HG02678 (cell line): Measurements from ENCODE around the gene CDC5L.
"Not testable (repeated sequence)": the region's sequence is repeated elsewhere in the genome, so short reads cannot be mapped to it uniquely, and the experiment has no call there.

Experiments used
- ATAC-seq: cut with Tn5 transposase; IDR thresholded peaks from one replicate; pipeline ENCODE4 v1.9.1; 2021; ENCODE audit warnings: mild to moderate bottlenecking, moderate library complexity; ENCODE audit not compliant: unreplicated experiment

Gene CDC5L

DNA sequence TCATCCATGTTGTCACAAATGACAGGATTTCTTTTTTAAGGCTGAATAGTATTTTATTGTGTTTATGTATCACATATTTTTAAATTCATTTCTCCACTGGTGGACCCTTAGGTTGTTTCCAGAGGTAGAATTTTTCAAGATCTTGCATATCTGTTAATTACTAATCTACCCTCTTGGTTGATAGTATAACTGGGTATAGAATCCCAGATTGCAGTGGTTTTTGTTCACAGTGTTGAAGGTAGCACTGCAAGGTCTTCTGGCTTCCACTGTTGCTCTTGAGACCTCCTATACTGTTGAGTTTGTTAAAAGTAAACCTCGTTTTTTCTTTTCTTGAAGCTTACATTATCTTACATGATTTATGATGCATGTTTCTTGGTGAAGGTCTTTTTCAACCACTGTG lies 22.9 kb downstream of the CDC5L start:
- no peak for ATAC-seq

DNA sequence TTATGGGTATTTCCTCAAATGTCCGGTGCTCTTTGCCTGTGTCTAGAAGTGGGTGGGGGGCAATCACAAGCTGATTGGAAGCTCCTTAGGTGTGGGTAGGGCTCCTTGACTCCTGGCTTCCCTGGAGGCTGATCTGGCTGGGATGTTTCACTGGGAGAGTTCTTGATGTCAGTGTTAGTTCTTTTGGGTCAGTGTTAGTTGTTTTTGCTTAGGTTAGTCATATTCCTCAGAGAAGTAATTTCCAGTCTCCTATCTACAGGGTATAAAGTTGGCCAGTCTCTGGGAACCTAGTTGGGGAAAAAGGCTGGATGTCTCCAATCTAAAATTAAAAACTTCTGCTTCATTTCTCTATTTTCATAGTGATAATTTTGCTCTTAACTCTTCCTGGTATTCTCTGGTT lies 23.6 kb downstream of the CDC5L start:
- ATAC-seq: no peak

DNA sequence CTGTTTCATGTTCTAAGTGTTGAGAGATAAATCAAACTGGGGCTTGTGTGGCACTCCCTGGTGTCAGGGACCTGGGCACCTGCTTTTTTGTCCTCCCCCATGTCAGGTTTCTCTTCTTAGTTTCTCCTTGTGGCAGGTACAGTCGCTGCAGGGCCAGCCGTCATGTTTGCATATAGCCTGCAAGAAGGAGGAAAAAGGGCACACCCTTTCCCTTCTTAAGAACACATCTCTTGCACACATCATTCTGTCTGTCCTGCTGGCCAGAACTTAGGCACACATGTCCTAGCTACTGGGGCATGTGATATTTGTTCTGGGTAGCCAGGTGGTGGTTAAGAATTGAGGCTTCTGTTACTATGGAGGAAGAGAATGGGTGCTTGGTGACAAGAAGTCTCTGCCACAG lies 27.9 kb downstream of the CDC5L start:
- ATAC-seq: no peak

DNA sequence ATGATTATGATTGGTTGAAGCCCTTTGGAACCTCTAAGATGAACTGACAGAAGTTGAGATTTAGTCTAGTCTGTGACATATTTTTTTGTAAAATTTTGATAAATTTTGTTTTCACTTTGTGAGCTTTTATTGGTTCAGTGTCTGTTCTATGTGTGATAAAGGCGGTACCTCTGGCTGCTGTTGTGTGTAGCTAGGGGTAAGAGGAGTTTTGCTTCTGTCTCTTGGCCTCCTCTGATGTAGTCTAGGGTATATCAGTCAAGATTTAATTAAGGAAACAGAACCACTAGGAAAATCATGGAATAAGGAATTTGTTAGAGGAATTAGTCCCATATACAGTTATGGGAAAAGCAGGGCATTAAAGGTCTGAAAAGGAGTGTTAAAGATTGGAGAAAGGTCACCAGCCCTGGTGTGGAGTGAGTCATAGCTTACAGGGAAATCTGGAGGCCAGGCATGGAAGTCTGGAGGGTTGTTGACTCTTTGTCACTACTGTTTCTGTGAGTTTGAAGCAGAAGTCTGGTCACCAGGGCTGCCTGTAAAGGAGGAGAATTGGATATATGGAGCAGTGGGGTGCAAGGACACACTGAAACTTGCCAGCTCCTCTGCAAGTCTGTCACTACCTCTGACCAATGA lies 28.5 kb downstream of the CDC5L start:
- ATAC-seq: no peak

DNA sequence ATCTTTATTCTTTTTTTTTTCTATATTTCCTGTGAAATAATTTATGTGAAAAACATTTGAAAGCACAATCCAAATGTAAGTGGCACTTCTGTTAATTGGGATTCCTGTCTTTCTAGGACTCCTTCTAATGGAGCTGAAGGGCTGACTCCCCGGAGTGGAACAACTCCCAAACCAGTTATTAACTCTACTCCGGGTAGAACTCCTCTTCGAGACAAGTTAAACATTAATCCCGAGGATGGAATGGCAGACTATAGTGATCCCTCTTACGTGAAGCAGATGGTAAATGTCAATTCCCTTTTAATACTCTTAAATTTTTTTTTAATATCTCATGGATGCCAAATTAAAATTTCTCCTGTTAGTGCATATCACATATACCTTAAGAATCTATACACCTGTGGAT lies 35.0 kb downstream of the CDC5L start:
- no peak for ATAC-seq

DNA sequence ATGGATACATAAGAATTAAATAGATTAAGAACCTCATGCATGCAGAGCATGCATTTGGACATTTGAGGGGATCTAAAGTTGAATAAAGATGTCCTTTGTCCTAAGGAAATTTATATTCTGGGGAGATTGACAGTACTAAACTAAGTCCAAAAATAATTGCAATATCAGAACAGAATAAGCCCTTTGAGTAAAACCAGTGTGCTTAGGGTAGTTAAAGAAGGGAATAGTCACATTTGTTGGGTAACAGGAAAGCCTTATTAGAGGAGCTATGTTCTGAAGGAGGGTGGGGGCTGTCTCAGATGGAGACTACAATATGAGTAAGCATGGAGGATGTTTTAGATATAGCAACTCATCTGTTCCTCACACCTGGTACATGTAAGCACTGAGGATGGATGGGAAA lies 35.8 kb downstream of the CDC5L start:
- no peak for ATAC-seq

DNA sequence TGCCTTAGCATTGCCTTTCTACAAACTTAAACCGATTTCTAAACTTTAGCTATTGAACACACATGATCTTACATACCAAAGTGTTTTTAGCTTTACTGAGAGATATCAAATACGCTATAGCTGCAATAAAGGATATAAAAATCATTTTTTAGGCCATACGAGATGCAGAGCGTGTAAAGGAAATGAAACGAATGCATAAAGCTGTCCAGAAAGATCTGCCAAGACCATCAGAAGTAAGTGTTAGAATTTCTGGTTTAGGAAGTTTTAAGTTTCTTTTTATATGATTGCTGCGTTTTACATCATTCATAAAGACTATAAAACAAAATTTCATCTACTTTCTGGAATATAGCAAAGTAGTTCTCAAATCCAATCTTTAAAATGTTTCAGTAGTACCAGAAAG lies 38.4 kb downstream of the CDC5L start:
- no peak for ATAC-seq

DNA sequence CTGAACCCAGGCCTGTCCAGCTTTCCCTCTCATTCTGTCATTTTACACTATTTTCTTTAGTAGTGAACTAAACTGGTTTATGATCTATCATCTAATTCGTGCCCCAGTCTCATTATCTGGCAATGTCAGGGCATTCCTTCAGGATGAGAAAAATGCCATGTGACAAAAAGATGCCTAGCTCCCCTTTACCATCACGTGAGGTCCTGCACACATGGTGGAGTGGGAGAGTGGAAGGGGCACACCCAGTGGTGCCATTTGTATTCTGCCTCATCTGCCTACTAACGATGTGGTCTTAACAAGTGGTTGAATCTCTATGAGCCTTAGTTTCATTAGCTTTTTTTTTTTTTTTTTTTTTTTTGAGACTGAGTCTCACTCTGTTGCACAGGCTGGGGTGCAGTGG lies 41.2 kb downstream of the CDC5L start:
- ATAC-seq: no peak

DNA sequence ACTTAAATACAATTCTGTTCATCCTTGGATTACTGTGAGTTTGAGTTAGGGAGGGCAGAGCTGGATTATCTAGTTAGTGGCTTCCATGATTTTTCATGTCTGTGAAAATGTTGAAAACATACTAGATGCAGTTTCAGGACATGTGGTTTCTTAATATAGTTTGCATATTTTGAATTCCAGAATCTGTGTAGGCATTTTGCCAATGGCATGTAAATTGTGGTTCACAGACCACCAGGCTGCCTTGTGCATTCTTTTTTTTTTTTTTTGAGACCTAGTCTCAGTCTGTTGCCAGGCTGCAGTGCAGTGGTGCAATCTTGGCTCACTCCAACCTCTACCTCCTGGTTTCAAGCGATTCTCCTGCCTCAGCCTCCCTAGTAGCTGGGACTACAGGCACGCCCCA lies 42.8 kb downstream of the CDC5L start:
- ATAC-seq: no peak

DNA sequence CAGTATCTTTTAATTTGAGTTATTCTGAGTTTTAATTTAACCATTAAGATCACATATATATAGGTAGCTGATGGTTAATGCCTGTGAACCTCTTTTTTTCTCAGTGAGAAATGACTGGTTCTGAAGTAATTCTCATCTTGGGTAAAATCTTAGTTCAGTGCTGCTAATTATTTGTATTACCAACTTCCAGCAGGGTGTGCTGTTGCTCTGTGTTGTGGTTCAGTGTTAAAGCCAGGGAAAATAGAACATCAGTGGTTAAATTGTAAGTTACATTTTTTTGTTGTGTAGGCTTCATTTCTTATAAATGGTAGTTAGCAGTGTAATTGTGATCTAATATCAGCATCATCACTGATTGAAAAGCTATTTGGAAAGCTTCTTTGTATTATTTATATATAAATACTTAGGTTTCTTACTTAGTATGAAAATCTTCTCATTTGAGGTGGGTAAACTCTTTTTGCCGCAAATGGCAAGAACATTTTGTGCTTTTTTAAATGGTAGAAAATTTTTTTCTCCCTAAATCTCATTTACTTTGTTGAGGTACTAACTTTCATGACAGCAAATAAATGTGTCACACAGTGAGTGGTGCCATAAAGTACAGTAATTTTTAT lies 43.7 kb downstream of the CDC5L start:
- ATAC-seq: peak; percentile 44

DNA sequence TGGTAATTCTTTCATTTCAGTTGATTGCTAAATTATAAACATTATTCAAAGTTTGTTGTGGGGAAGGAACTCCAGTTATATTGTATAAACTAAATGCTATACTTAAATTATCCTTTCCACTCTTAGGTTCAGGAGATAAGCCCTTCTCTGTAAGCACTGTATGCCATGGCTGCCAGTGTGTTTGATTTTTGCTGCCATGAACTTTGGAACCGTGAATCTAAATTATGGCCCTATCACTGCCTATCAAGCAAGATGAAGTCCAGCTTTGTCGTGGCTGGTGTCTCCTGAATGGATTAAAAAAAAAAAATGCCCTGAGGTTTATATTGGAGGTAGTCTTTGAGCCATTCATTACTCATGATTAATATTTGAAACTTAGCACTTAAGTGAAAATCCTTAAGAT lies 44.7 kb downstream of the CDC5L start:
- ATAC-seq: no peak

DNA sequence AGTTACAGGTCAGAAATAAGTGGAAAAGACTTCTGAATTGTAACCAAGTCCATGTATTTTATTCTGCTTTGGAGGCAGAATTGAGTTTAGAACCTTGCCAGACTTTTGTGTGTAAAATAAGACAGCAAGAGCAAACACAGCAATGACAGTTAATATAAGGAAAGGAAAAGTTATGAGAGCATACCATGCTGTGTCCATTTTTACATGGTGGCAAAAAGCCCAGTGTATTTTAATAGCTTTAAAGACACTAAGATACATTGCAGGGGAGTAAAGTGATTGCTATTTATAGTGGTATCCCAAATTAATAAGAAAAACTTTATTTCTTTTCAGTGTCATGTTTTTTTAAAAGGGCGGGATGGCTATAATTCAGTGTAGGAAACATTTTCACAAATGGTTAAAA lies 45.2 kb downstream of the CDC5L start:
- no peak for ATAC-seq

DNA sequence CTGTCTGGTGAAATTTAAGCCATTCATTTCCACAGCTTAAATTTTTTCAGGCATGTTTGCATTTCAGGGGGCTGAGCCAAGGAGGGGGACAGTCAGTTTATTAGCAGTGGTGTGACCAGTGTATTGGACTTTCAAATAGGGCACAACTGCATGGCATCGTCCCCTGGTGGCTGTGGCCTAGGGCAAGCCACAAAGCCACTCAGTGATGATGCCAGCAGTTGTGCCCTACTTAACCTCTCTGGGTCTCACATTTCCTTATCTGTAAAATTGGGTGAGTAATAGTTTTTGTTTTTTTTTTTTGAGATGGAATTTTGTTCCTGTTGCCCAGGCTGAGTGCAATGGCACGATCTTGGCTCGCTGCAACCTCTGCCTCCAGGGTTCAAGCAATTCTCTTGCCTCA lies 48.0 kb downstream of the CDC5L start:
- ATAC-seq: no peak

DNA sequence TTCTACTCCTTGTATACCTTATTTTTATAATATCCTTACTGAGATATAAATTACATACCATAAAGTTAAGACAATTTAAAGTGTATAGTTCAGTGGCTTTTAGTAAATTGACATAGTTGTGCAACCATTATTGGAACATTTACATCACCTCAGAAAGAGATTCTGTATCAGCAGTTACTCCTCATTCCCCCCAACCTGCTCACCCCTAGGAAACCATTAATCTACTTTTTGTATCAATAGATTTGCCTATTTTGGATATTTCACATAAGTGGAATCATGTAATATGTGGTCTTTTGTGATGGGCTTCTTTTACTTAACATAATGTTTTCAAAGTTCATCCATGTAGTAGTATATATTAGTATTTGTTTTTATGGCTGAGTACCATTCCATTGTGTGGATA lies 51.3 kb downstream of the CDC5L start:
- ATAC-seq: no peak

DNA sequence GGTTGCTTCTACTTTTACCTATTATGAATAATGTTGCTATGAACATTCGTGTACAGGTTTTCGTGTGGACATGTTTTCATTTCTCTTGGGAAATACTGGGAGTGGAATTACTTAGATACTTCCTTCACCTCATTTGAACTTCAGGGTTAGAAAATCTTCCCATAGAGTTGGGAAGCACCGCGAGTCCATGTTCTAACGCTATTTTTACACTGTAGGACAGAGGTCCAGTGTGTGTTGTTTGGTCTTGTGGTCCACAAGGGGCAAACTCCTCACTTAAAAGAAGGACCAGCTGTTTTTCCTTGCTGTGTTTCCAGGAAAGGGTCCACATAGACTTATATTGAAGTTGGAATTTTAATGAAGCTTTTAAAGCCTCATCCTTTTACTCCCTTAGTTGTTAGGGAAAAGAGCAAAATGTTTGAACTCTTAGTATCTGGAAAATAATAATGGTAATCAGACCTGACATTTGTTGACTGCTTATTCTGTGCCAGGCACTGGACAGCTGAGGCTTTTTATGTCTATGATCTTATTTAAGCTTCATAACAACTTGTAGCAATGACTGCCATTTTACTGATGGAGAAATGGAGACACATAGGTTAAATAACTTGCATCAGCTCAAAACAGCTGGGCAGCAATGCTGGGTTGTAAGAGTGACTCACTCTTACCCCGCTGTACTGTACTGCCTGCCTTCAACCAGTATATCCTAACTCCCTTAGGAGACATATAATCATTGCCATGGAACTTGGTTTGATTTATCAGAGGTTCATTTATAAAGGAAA lies 52.0 kb downstream of the CDC5L start:
- ATAC-seq: no peak

DNA sequence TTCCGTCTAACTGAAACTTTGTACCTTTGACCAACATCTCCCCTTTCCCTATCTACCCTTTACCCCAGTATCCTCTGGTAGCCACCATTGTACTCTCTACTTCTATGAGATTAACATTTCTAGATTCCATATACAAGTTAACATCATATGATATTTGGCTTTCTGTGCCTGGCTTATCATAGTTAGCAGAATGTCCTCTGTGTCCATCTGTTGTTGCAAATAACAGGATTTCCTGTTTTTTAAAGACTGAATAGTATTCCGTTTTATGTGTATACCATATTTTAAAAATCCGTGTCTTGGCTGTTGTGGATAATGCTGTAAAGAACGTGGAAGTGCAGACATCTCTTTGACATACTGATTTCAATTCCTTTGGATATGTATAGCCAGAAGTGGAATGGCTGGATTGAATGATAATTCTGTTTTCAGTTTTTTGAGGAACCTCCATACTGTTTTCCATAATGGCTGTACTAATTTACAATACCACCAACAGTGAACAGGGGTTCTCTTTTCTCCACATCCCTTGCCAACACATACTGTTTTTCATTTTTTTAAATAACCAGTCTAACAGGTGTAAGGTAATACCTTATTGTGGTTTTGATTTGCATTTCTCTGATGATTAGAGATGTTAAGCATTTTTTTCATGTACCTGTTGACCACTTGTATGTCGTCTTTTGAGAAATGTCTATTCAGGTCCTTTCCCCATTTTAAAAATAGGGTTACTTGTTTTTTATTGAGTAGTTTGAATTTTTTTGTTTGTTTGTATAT lies 53.8 kb downstream of the CDC5L start:
- no peak for ATAC-seq

DNA sequence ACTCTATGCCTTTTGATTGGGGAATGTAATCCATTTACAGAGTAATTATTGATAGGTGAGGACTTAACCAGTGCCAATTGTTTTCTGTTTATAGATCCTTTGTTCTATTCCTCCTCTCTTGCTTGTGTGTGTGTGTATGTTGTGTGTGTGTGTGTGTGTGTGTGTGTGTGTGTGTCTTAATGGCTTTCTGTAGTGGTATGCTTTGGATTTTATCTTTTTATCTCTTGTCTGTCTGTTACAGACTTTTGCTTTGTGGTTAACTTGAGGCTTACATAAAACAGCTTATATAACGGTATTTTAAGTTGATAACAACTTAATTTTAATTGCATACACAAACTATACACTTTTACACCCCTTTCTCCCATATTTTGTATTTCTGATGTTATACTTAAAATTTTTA lies 54.7 kb downstream of the CDC5L start:
- no peak for ATAC-seq

DNA sequence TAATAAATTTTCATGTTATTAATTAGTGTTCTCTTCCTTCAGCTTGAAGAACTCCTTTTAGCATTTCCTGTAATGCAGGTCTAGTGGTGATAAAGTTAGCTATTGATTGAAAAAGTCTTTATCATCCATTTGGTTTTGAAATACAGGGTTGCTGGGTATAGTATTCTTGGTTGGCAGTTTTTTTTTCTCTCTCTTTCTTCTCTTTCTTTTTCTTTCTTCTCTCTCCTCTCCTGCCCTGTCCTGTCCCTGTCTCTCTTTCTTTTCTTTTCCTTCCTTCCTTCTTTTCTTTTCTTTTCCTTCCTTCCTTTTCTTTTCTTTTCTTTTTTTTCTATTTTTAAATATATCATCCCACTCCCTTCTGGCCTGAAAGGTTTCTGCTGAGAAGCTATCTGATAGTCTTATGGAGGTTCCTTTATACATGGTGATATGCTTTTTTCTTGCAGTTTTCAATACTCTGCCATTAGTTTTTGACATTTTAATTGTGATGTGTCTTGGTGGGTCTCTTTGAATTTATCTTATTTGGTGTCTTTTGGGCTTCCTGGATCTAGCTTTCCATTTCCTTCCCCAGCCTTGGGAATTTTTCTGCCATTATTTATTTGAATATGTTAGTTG lies 55.4 kb downstream of the CDC5L start:
- ATAC-seq: no peak

DNA sequence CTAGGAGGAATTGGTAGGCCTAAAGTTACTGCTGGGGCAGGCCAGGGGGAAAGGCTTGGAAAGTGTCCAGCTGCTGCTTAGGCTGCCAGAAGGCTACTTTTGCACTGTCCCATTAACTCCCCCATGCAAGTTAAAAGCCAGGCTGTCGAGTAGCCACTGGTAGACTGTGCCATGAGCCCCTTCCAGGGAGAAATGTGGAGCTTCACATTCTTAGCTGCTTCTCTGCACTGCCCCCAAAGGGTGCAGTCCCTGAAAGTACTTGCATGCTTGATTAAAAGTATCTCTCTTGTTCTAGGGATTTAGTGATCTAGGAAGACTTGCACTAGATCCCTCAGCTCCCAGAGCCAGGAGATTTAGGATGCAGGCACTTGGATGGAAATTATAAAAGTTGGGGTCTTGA lies 57.3 kb downstream of the CDC5L start:
- ATAC-seq: no peak

DNA sequence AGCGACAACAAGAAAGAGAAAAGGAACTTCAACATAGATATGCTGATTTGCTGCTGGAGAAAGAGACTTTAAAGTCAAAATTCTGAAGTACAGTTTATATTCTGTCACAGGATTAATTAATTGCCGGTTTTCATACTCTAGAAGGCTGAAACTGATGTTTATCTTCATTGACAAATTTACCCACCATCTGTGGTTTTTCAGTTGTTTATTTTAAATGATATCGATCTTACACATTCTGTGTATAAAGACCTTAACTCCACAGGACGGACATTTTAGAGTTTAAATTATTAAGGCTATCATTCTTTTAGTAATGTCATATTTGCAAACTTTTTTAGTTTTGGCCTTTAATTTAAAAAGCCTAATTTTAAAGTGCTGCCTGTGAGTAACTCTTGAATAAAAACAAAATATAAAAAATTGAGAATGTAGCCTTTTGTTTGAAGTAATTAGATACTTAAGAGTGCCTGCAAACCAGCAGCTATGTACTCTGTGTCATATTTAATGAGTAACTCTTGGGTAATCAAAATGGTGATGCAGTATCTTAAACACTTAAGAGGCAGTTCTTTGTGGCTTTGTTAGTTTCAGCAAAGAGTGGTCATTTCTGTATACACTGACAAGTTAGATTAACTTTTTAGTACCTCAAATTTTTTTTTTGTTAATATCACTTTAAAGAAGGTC lies 59.3 kb downstream of the CDC5L start:
- no peak for ATAC-seq

DNA sequence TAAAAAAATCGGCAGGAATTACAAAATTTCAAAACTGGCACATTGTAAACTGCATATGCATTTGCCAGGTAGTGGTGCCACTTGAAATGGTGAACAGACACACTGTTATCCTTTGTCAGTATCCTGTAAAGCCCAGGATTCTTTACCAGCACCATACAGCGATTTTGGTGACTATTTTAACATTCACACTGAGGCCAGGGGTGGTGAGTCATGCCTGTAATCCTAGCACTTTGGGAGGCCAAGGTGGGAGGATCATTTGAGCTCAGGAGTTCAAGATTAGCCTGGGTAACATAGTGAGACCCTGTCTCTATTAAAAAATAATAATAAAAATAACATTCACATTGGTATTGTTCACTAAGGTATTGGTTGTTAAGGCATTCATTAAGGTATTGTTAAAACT lies 61.7 kb downstream of the CDC5L start:
- ATAC-seq: not testable (repeated sequence)
